ENCODE data around the gene SCEL. TPM values are rescaled to one million over a fixed set of nuclear protein-coding genes. Genes with fewer than 3 reads are reported as not detected.

Gene SCEL
- total and polyA plus RNA-seq, 12 donors: 0.07 to 7.7 (median 0.31) TPM; not detected in 7

DNA sequence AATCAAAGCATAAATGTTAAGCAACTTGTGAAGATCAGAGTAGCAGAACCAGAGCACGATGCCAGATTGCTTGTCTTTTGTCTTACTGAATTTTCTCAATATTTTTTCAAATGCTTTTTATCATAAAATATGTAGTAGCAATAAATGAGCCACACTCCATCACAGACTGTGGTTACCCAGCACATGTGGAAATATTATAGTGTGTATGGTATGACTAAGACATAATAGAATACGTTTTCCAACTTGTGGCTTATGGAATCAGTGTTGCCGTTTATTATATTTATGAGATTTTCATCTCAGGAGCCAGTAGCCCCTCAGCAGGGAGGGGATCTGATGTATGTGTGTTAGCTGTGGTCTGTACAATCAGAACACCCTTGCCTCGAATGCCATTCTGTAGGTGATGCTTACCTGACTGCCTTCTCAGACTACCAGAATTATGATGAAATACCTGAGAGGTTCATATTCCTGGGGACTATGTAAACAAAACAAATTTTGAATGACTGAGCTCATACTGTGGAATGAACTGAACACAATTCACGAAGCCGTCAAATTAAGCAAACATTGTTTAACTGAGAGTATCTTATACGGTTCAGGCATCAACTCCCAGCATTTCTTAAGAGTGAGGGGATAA, 1.9 kb downstream of the SCEL start:
- 81 to 91% (median 88%) methylated on average over 7 of the region's 7 CpGs for WGBS, 4 donors
- H3K9me3 ChIP-seq (replicated peaks in 1 of 3): no peaks in the 10 kb centered on the region
- H3K4me1 ChIP-seq (replicated peaks in 1 of 2): no peaks in the 10 kb centered on the region
- no peak overlapping the region for H3K4me3 ChIP-seq
- intact Hi-C loops (cut with DNase I): no loop called here
- no peak for DNase-seq
- no peak for TF ChIP-seq POLR2A (IDR thresholded peaks at IDR 0.05)
- TF ChIP-seq, protein P1, sequence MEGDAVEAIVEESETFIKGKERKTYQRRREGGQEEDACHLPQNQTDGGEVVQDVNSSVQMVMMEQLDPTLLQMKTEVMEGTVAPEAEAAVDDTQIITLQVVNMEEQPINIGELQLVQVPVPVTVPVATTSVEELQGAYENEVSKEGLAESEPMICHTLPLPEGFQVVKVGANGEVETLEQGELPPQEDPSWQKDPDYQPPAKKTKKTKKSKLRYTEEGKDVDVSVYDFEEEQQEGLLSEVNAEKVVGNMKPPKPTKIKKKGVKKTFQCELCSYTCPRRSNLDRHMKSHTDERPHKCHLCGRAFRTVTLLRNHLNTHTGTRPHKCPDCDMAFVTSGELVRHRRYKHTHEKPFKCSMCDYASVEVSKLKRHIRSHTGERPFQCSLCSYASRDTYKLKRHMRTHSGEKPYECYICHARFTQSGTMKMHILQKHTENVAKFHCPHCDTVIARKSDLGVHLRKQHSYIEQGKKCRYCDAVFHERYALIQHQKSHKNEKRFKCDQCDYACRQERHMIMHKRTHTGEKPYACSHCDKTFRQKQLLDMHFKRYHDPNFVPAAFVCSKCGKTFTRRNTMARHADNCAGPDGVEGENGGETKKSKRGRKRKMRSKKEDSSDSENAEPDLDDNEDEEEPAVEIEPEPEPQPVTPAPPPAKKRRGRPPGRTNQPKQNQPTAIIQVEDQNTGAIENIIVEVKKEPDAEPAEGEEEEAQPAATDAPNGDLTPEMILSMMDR (IDR thresholded peaks at IDR 0.05): no peak
- peaks cover 10% of the 10 kb centered on the region for H3K27me3 ChIP-seq
- H3K36me3 ChIP-seq (replicated peaks in 1 of 2): no peaks in the 10 kb centered on the region
- no peak overlapping the region for H3K27ac ChIP-seq

DNA sequence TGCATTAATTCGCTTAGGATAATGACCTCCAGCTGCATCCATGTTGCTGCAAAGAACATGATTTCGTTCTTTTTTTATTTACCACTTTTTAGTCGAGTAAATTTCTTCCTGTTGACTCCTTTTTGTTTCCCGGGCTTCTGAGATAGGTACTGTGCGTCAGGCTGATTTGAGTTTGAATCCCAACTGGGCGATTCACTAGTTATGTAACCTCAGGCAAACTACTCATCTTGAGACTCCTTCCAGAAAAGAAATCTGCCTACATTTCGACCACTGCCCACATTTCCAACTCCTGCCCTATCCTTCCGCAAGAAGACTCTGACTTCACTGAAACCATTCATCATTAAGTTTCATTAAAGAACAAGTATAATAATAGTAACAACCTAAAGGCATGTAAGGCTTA, 8.2 kb downstream of the SCEL start:
- Histone ChIP-seq H3K27ac (no peak overlapping the region), H3K9me3 (replicated peaks in 1 of 3) (no peaks in the 10 kb centered on the region), H3K4me3 (no peak overlapping the region), H3K4me1 (replicated peaks in 1 of 2) (peaks cover 0 to 14% of the 10 kb centered on the region in 2 donors), H3K27me3 (no peaks in the 10 kb centered on the region), H3K36me3 (replicated peaks in 1 of 2) (no peaks in the 10 kb centered on the region)
- no peak for DNase-seq
- intact Hi-C loops (cut with DNase I): no loop called here
- WGBS, 4 donors: 83 to 85% (median 84%) methylated on average over 8 of the region's 8 CpGs
- TF ChIP-seq POLR2A (IDR thresholded peaks at IDR 0.05): no peak

DNA sequence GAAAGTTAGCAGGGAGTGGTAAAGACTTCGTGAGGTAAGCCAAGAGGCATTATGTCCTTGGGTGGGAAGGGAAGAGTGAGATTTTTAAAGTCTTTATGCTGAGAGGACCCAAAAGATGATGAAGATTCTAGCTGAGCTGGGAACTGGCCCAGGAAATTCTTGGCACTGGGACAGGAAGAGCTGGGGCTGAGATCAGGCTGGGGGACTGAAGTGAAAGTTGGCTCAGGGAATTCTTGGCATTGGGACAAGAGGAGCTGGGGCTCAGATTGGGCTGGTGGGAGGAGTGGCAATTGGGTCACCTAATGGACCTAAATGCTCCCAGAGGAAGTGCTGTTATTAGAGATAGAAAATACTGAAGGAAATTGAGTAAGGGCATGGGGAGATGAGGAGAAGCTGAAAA, 8.8 kb downstream of the SCEL start:
- H3K4me3 ChIP-seq: no peak overlapping the region
- TF ChIP-seq, protein P1 (IDR thresholded peaks at IDR 0.05): no peak
- no peak for TF ChIP-seq POLR2A (IDR thresholded peaks at IDR 0.05)
- H3K27ac ChIP-seq: peak overlapping the region in 1 of 5 donors; percentile 3
- no peaks in the 10 kb centered on the region for H3K27me3 ChIP-seq
- H3K4me1 ChIP-seq (replicated peaks in 1 of 2): peaks cover 0 to 14% of the 10 kb centered on the region in 2 donors
- 5 to 23% (median 14%) methylated on average over 1 of the region's 1 CpG for WGBS, 4 donors
- H3K36me3 ChIP-seq (replicated peaks in 1 of 2): no peaks in the 10 kb centered on the region
- peak; percentile 55 to 85 (median 83) for DNase-seq
- intact Hi-C loops (cut with DNase I): no loop called here
- no peaks in the 10 kb centered on the region for H3K9me3 ChIP-seq (replicated peaks in 1 of 3)

DNA sequence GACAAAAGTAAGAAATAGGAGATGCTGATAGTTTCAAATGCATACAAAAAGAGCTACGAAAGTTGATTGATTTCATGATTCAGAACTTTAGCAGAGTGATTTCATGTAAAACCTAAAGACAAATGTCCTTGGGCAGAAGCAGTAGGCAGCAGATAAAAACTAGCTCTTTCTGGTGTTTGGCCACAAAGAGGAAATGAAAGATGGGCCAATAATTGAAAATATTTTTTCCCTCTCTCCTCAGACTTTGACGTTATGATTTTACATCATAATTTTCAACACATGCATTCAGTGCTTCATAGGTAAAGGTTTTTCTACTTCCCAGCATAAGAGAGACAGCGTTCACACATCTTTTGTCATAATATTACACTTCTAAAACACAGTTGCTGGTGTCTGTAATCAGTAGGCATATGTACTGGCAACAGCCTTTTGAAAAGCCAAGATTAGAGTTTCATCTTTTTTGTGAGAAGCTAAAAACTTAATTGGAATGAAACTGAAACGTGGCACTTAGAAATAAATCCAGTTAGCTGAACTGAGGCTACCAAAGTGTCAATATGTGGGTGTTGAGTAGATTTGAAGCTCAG, 9.3 kb downstream of the SCEL start:
- Histone ChIP-seq H3K27ac (peak overlapping the region in 2 of 5 donors; percentile 3 to 6), H3K27me3 (no peaks in the 10 kb centered on the region), H3K9me3 (replicated peaks in 1 of 3) (no peaks in the 10 kb centered on the region), H3K4me3 (no peak overlapping the region), H3K36me3 (replicated peaks in 1 of 2) (no peaks in the 10 kb centered on the region), H3K4me1 (replicated peaks in 1 of 2) (peaks cover 0 to 14% of the 10 kb centered on the region in 2 donors)
- TF ChIP-seq, protein P1 (IDR thresholded peaks at IDR 0.05): no peak
- no peak for TF ChIP-seq POLR2A (IDR thresholded peaks at IDR 0.05)
- DNase-seq: no peak
- WGBS, 4 donors: 36 to 42% (median 38%) methylated on average over 4 of the region's 4 CpGs
- intact Hi-C loops (cut with DNase I): no loop called here

All from adrenal gland (tissue), 12 donors.